Endothelial cell (in vitro differentiated cells): Measurements from ENCODE around the gene IDS. TPM values are rescaled to one million over a fixed set of nuclear protein-coding genes. Genes with fewer than 3 reads are reported as not detected.
A peak's percentile ranks its signal among the peaks of the same experiment; 100 is the strongest.

ENCODE experiments used
- DNase-seq: peaks from one replicate; pipeline ENCODE4 v3.0.0; 2021; ENCODE audit warnings: low spot score
- H3K27ac Mint-ChIP-seq: one replicate; pipeline ENCODE4 v1.8.0; 2021; ENCODE audit warnings: mixed read lengths, inconsistent platforms; ENCODE audit not compliant: unreplicated experiment
- H3K27me3 Mint-ChIP-seq: one replicate; pipeline ENCODE4 v1.8.0; 2021; ENCODE audit warnings: mild to moderate bottlenecking, moderate library complexity, mixed read lengths, inconsistent platforms; ENCODE audit not compliant: unreplicated experiment
- H3K36me3 Mint-ChIP-seq: one replicate; pipeline ENCODE4 v1.8.0; 2021; ENCODE audit warnings: mild to moderate bottlenecking, low read depth, mixed read lengths, inconsistent platforms; ENCODE audit not compliant: unreplicated experiment
- H3K4me1 Mint-ChIP-seq: one replicate; pipeline ENCODE4 v1.8.0; 2021; ENCODE audit warnings: mild to moderate bottlenecking, mixed read lengths, inconsistent platforms; ENCODE audit not compliant: unreplicated experiment
- H3K4me3 Mint-ChIP-seq: one replicate; pipeline ENCODE4 v1.8.0; 2021; ENCODE audit warnings: mild to moderate bottlenecking, mixed read lengths, inconsistent platforms; ENCODE audit not compliant: unreplicated experiment
- H3K9me3 Mint-ChIP-seq: one replicate; pipeline ENCODE4 v1.8.0; 2021; ENCODE audit warnings: mixed read lengths, inconsistent platforms; ENCODE audit not compliant: unreplicated experiment
- total RNA-seq: library from RNA; stranded (reverse); fragmentation: NEBNext Ultra II Directional; extraction: Animal tissue kit (Norgen Biotek cat#: 25700); gene quantifications from one replicate; pipeline ENCODE4 v1.2.1, GENCODE V29; 2021; ENCODE audit not compliant: unreplicated experiment
- TF ChIP-seq, protein P1 (sequence below): fragments of 200-600 bp; sonication (generic); IDR thresholded peaks from one replicate; pipeline ENCODE4 v1.5.0; 2021; ENCODE audit warnings: antibody characterized with exemption; ENCODE audit not compliant: unreplicated experiment

Gene IDS
- total RNA-seq, 1 donor from 2014 or later = 99.2 TPM

GRCh38 chrX:149470955-149471354 lies 34.2 kb downstream of the IDS start:
- TF ChIP-seq, protein P1, sequence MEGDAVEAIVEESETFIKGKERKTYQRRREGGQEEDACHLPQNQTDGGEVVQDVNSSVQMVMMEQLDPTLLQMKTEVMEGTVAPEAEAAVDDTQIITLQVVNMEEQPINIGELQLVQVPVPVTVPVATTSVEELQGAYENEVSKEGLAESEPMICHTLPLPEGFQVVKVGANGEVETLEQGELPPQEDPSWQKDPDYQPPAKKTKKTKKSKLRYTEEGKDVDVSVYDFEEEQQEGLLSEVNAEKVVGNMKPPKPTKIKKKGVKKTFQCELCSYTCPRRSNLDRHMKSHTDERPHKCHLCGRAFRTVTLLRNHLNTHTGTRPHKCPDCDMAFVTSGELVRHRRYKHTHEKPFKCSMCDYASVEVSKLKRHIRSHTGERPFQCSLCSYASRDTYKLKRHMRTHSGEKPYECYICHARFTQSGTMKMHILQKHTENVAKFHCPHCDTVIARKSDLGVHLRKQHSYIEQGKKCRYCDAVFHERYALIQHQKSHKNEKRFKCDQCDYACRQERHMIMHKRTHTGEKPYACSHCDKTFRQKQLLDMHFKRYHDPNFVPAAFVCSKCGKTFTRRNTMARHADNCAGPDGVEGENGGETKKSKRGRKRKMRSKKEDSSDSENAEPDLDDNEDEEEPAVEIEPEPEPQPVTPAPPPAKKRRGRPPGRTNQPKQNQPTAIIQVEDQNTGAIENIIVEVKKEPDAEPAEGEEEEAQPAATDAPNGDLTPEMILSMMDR = peak; percentile 60
- Mint-ChIP-seq H3K36me3 (no peaks in the 10 kb centered on the region), H3K9me3 (no peaks in the 10 kb centered on the region), H3K27me3 (no peaks in the 10 kb centered on the region), H3K27ac (no peak overlapping the region), H3K4me3 (no peak overlapping the region), H3K4me1 (peaks cover 14% of the 10 kb centered on the region)
- peak; percentile 79 for DNase-seq

GRCh38 chrX:149469406-149469805 lies 35.7 kb downstream of the IDS start:
- H3K9me3 Mint-ChIP-seq = no peaks in the 10 kb centered on the region
- H3K27ac Mint-ChIP-seq = no peak overlapping the region
- no peaks in the 10 kb centered on the region for H3K36me3 Mint-ChIP-seq
- peaks cover 9% of the 10 kb centered on the region for H3K4me1 Mint-ChIP-seq
- H3K27me3 Mint-ChIP-seq = peaks cover 1% of the 10 kb centered on the region
- H3K4me3 Mint-ChIP-seq = no peak overlapping the region
- TF ChIP-seq, protein P1 = no peak
- no peak for DNase-seq

GRCh38 chrX:149467920-149468319 lies 37.2 kb downstream of the IDS start:
- H3K9me3 Mint-ChIP-seq = no peaks in the 10 kb centered on the region
- H3K27ac Mint-ChIP-seq = no peak overlapping the region
- no peak overlapping the region for H3K4me3 Mint-ChIP-seq
- TF ChIP-seq, protein P1 = no peak
- no peaks in the 10 kb centered on the region for H3K36me3 Mint-ChIP-seq
- H3K27me3 Mint-ChIP-seq = peaks cover 1% of the 10 kb centered on the region
- no peak for DNase-seq
- no peaks in the 10 kb centered on the region for H3K4me1 Mint-ChIP-seq

GRCh38 chrX:149467461-149467860 lies 37.6 kb downstream of the IDS start:
- H3K9me3 Mint-ChIP-seq = no peaks in the 10 kb centered on the region
- DNase-seq = no peak
- TF ChIP-seq, protein P1 = no peak
- H3K27me3 Mint-ChIP-seq = peaks cover 1% of the 10 kb centered on the region
- no peak overlapping the region for H3K27ac Mint-ChIP-seq
- H3K36me3 Mint-ChIP-seq = no peaks in the 10 kb centered on the region
- H3K4me3 Mint-ChIP-seq = no peak overlapping the region
- no peaks in the 10 kb centered on the region for H3K4me1 Mint-ChIP-seq

- Mint-ChIP-seq H3K27me3 (peaks cover 1% of the 10 kb centered on the region), H3K36me3 (no peaks in the 10 kb centered on the region), H3K9me3 (no peaks in the 10 kb centered on the region), H3K4me1 (no peaks in the 10 kb centered on the region), H3K27ac (no peak overlapping the region), H3K4me3 (no peak overlapping the region)
- DNase-seq = no peak
- TF ChIP-seq, protein P1 = no peak
Observed at GRCh38 chrX:149462849-149463248, 42.3 kb downstream of the IDS start.
